GM18951 (cell line): ENCODE data around the gene GLYR1.

Experiments used
- POLR2A ChIP-seq: IDR thresholded peaks from 4 replicates; pipeline ENCODE4 v1.6.1; 2011; ENCODE audit warnings: mild to moderate bottlenecking; ENCODE audit not compliant: insufficient read length, insufficient read depth; ENCODE audit errors: extremely low read depth
- in situ Hi-C: fragments of 300-500 bp; cut with MboI; formaldehyde crosslinking; loops from one replicate; pipeline ENCODE4 v1.12.0; 2022; ENCODE audit warnings: low sequenced_read_pairs, mixed read lengths, inconsistent platforms; ENCODE audit not compliant: unreplicated experiment

GLYR1 gene

GRCh38 chr16:4884972-4885874 is 38.1 kb upstream of the GLYR1 start:
- in situ Hi-C loops, result no loop called here
- no peak for TF ChIP-seq POLR2A

GRCh38 chr16:4884209-4884608 is 37.1 kb upstream of the GLYR1 start:
- TF ChIP-seq POLR2A, result no peak

GRCh38 chr16:4883501-4883900 is 36.4 kb upstream of the GLYR1 start:
- TF ChIP-seq POLR2A, result no peak
- in situ Hi-C loops, result no loop called here

More at GRCh38 chr16:4884209-4884608, 37.1 kb upstream of the GLYR1 start:
- in situ Hi-C loops, result no loop called here

DNA sequence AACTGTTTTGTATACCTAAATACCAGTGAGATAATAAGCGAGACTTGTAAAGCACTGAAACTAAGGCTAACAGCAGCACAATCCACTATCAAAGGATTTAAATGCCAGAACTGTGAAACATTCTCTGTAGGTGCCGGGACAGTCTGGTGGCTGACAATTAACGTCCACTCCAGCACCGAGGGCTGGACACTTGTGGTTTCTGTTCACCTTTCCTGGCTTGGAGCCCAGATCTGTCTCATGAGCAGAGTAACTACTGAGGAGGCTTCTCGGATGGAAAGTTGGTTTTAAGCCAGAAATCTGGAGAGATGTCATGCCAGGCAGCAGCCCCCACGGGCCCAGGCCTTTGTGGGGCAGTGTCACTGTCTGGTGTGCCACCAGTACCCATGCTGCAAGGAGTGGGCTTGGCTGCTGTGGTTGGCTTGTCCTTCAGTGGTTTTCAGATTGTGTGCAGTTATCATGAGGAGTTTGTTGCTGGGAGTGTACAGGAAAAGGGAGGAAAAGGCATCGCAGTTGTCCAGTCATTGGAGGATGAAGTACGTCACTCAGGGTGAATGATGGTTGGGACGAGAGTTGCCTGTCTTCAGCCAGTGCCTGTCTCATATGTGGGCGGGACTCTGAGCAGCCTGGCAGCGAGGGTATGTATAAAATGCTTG is 35.7 kb upstream of the GLYR1 start:
- TF ChIP-seq POLR2A, result no peak
- in situ Hi-C loops, result no loop called here

DNA sequence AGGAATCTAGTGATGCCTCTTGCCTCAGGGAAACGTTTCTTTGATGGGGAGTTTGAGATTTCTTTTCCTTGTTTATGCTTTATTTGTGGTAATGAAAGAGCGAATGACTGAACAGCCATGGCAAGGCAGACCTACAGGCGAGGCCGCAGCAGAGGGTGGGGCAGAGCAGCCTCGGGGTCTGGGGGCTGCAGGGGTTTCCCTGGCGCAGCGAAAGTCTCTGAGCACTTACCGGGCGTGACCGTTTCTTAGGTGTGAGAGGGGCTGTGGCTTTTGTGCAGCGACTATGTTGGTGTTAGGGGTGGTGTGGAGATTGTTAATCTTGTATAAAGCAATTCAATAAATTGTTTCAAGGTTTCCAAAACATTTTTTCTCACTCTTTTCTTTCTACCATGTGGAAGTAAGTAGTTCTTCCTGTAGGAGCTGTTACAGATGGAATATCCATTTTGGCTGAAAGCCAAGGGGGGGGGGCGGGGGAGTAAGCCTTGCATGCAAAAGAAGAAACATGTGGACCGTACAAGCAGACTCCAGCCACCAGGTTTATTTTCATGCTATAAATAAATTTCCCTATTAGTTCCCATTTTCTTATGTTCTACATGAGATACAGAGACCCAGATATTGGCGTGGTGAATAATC is 35.0 kb upstream of the GLYR1 start:
- in situ Hi-C loops, result no loop called here
- TF ChIP-seq POLR2A, result no peak

- TF ChIP-seq POLR2A, result no peak
- in situ Hi-C loops, result no loop called here
These were observed 33.0 kb upstream of the GLYR1 start for GRCh38 chr16:4880006-4880580.

GRCh38 chr16:4879049-4879448 is 32.0 kb upstream of the GLYR1 start:
- in situ Hi-C loops, result no loop called here
- no peak for TF ChIP-seq POLR2A

DNA sequence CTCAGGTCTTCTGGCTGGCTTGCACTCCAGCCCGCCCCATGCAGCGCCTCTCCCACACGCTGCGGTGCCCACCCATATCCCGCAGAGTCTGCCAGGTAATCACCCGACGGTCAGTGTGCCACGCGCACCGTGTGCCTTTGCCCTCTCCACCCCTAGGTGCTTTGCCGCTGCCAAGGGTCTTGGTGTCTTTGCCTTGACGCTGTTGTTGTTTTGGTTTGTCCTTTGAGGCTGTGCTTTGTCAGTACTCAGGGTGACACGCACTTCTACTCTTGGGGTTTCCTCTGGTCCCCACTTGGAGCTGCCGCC is 30.2 kb upstream of the GLYR1 start:
- in situ Hi-C loops, result no loop called here
- no peak for TF ChIP-seq POLR2A

DNA sequence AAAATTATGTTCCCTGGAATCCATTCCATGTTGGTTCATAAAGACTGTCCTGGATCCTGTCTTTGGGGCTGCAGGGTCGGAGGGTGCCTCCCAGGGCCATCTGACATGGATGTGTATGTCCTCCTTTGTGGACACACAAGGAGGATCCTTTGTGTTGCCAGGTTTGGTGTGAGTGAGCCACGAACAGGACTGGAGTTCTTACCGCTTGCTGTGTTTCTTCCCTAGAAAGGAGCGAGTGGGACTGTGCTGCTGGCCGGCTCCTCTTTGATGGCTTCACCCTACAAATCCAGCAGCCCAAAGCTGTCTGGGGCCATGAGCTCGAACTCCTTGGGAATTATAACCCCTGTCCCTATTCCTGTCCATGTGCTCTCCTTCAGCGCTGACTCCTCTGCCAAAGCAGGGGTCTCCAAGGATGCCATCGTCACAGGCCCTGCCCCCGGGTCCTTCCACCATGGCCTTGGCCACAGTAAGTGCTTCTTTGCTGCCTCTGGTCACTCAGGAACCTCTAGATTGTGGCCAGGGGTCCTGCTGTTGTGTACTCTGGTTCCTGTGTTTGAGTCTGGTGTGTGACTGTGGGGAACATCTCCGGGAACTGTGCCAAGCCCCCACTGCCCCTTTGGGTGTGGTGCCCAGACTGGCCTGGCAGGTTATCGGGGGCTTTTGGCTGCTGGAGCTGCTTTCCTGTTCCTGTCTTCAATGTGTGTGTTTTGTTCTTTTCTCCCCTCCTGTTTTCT is 29.7 kb upstream of the GLYR1 start:
- in situ Hi-C loops, result no loop called here
- TF ChIP-seq POLR2A, result no peak

DNA sequence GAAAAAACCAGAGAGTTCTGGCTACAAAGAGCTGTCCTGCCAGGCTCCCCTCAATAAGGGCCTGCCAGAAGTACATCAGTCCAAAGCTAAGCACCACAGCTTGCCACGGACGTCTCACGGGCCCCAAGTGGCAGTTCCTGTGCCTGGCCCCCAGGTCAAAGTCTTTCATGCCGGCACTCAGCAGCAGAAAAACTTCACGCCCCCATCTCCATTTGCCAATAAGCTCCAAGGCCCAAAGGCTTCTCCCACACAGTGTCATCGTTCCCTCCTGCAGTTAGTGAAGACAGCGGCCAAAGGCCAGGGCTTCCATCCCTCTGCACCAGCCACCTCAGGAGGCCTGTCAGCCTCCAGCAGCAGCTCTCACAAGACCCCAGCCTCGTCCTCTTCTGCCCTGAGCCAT is 27.6 kb upstream of the GLYR1 start:
- no peak for TF ChIP-seq POLR2A
- in situ Hi-C loops, result no loop called here

DNA sequence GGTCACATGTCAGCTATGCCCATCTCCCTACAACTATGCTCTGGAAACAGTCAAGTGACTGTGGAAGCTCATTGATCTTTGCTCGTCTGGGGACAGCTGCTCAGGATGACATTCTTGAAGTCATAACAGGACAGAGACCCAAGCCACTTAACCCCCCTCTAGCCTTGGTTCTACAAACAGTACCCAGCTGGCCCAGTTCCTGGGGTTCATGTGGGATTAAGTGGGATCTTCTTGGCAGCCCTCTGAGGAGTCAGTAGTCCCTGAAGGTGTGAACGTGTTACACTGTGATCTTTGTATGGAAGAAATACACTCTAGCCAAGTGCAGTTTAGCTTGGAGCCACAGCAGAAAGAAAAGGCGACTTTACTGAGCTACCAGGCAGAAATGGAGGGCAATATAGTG is 26.0 kb upstream of the GLYR1 start:
- in situ Hi-C loops, result no loop called here
- TF ChIP-seq POLR2A, result no peak

- TF ChIP-seq POLR2A, result no peak
- in situ Hi-C loops, result no loop called here
These were observed 24.0 kb upstream of the GLYR1 start for GRCh38 chr16:4871071-4871470.
